Keratinocyte (primary cell): ENCODE results near the gene PLCL1. TPM values are rescaled to one million over a fixed set of nuclear protein-coding genes. Genes with fewer than 3 reads are reported as not detected.

Source experiments
- DNase-seq: peaks from one replicate; pipeline ENCODE4 v3.0.0-alpha.2; 2011; ENCODE audit warnings: low read depth, missing footprints, low spot score
- FAIRE-seq: peaks from 2 replicates; lab custom pipeline; 2011; peaks lifted over from hg19 to GRCh38; lab: Jason Lieb, UNC
- H2AFZ ChIP-seq: 2 replicates; pipeline ENCODE4 v1.6.0; 2012; ENCODE audit warnings: low read length, control low read depth, inconsistent platforms; ENCODE audit not compliant: control insufficient read depth
- H3K27ac ChIP-seq: 2 replicates; pipeline ENCODE4 v1.5.1; 2011; ENCODE audit warnings: low read length; ENCODE audit not compliant: control insufficient read depth, insufficient read depth
- H3K27me3 ChIP-seq: 3 replicates; pipeline ENCODE4 v1.6.0; 2011; ENCODE audit warnings: low read length; ENCODE audit not compliant: control insufficient read depth, insufficient read depth; ENCODE audit errors: extremely low read depth
- H3K36me3 ChIP-seq, 2 experiments: 2 replicates in 1 of 2; 3 replicates in 1 of 2; pipeline ENCODE4 v1.5.1; 2011; ENCODE audit warnings: low read length in 2 of 2, mild to moderate bottlenecking in 1 of 2; ENCODE audit not compliant: control insufficient read depth in 2 of 2, insufficient read depth in 2 of 2; ENCODE audit errors: extremely low read depth in 1 of 2
- H3K4me1 ChIP-seq: 3 replicates; pipeline ENCODE4 v1.5.1; 2011; ENCODE audit warnings: low read length; ENCODE audit not compliant: control insufficient read depth, insufficient read depth; ENCODE audit errors: extremely low read depth
- H3K4me2 ChIP-seq: 3 replicates; pipeline ENCODE4 v1.6.0; 2011; ENCODE audit warnings: low read depth, low read length; ENCODE audit not compliant: control insufficient read depth, insufficient read depth; ENCODE audit errors: extremely low read depth
- H3K4me3 ChIP-seq, 3 experiments: fragments of 200-600 bp in 1 of 3; sonication (generic) in 1 of 3; 2 replicates in 2 of 3; 3 replicates in 1 of 3; pipeline ENCODE4 v1.5.1; 2011 to 2016; ENCODE audit warnings: low read length in 3 of 3, mild to moderate bottlenecking in 3 of 3, control low read depth in 2 of 3, inconsistent platforms in 1 of 3, low read depth in 1 of 3, mixed read lengths in 1 of 3, mixed run types in 1 of 3, moderate library complexity in 1 of 3; ENCODE audit not compliant: control insufficient read depth in 2 of 3, insufficient read depth in 2 of 3; ENCODE audit errors: extremely low read depth in 1 of 3
- H3K79me2 ChIP-seq: 2 replicates; pipeline ENCODE4 v1.6.0; 2012; ENCODE audit warnings: low read length; ENCODE audit not compliant: control insufficient read depth, insufficient read depth
- H3K9ac ChIP-seq: 3 replicates; pipeline ENCODE4 v1.6.0; 2011; ENCODE audit warnings: low read length; ENCODE audit not compliant: control insufficient read depth, insufficient read depth; ENCODE audit errors: extremely low read depth
- H3K9me1 ChIP-seq: 3 replicates; pipeline ENCODE4 v1.6.0; 2011; ENCODE audit warnings: low read length; ENCODE audit not compliant: control insufficient read depth, insufficient read depth; ENCODE audit errors: extremely low read depth
- H3K9me3 ChIP-seq: 2 replicates; pipeline ENCODE4 v1.5.1; 2012; ENCODE audit warnings: low read depth, low read length; ENCODE audit not compliant: control insufficient read depth
- H4K20me1 ChIP-seq: 3 replicates; pipeline ENCODE4 v1.6.0; 2011; ENCODE audit warnings: low read length; ENCODE audit not compliant: control insufficient read depth, insufficient read depth; ENCODE audit errors: extremely low read depth
- CTCF ChIP-seq, 3 experiments: IDR thresholded peaks in 1 of 3; conservative IDR thresholded peaks in 1 of 3; optimal IDR thresholded peaks in 1 of 3; 2 replicates in 2 of 3; 3 replicates in 1 of 3; pipeline versions ENCODE3 to v1.5.1; 2011; ENCODE audit warnings: low read length in 3 of 3, mild to moderate bottlenecking in 3 of 3, moderate library complexity in 2 of 3, control low read depth in 1 of 3, inconsistent platforms in 1 of 3; ENCODE audit not compliant: insufficient read depth in 2 of 3; ENCODE audit errors: extremely low read depth in 1 of 3
- EZH2 ChIP-seq: IDR thresholded peaks from one replicate; pipeline ENCODE4 v1.6.1; 2012; ENCODE audit warnings: inconsistent platforms, mild to moderate bottlenecking, low read length, moderate library complexity
- dilution Hi-C: fragments of 300-500 bp; cut with MboI; formaldehyde crosslinking; loops from one replicate; pipeline ENCODE4 v1.7.0; 2020; ENCODE audit warnings: low sequenced_read_pairs; ENCODE audit not compliant: extremely low pct_ligation_motif_present
- polyA plus RNA-seq, 5 experiments: library from polyadenylated mRNA; depleted of rRNA in 3 of 5; stranded (reverse) in 3 of 5; stranded (forward) in 1 of 5; unstranded in 1 of 5; fragments of >200 nt; gene quantifications; 1 replicate in 1 of 5; 2 replicates in 3 of 5; 3 replicates in 1 of 5; pipeline versions ENCODE4 v1.2.1 to v1.2.3, GENCODE V29; 2011 to 2012; ENCODE audit warnings: missing spikeins in 2 of 5, low read depth in 1 of 5, low replicate concordance in 1 of 5

PLCL1 gene
- polyA plus RNA-seq, 1 donor (not counting 4 experiments of a cell fraction or from before 2014, with no cell fraction given): 0.01 TPM

- no peak overlapping the region for H2AFZ ChIP-seq
- dilution Hi-C loops: no loop called here
- TF ChIP-seq CTCF (optimal IDR thresholded peaks at IDR 0.05 in 1 of 3, IDR thresholded peaks at IDR 0.05 in 1 of 3, conservative IDR thresholded peaks at IDR 0.05 in 1 of 3; ENCODE audit: extremely low read depth in 1 of 3, insufficient read depth in 2 of 3, low read length in 3 of 3) (no peak), EZH2 (no peak)
Measured at GRCh38 chr2:198165289-198165688, 360.9 kb downstream of the PLCL1 start.

GRCh38 chr2:198167346-198167745, 363.0 kb downstream of the PLCL1 start:
- H3K9me1 ChIP-seq: no peaks in the 10 kb centered on the region
- FAIRE-seq (no peak), DNase-seq (no peak)
- no peak overlapping the region for H3K4me2 ChIP-seq
- dilution Hi-C loops: no loop called here
- H3K79me2 ChIP-seq: no peaks in the 10 kb centered on the region
- H4K20me1 ChIP-seq: no peaks in the 10 kb centered on the region
- H3K9ac ChIP-seq: no peak overlapping the region
- H3K36me3 ChIP-seq: no peaks in the 10 kb centered on the region
- H3K4me3 ChIP-seq: no peak overlapping the region
- H3K4me1 ChIP-seq: no peaks in the 10 kb centered on the region
- no peaks in the 10 kb centered on the region for H3K9me3 ChIP-seq
- H3K27ac ChIP-seq: no peak overlapping the region
- TF ChIP-seq CTCF (optimal IDR thresholded peaks at IDR 0.05 in 1 of 3, IDR thresholded peaks at IDR 0.05 in 1 of 3, conservative IDR thresholded peaks at IDR 0.05 in 1 of 3; ENCODE audit: extremely low read depth in 1 of 3, insufficient read depth in 2 of 3, low read length in 3 of 3) (no peak), EZH2 (no peak)
- H2AFZ ChIP-seq: no peak overlapping the region
- H3K27me3 ChIP-seq: no peaks in the 10 kb centered on the region

More at GRCh38 chr2:198165289-198165688, 360.9 kb downstream of the PLCL1 start:
- Histone ChIP-seq H3K9me1 (no peaks in the 10 kb centered on the region), H3K9ac (no peak overlapping the region), H3K9me3 (no peaks in the 10 kb centered on the region), H3K4me1 (no peaks in the 10 kb centered on the region), H3K4me3 (no peak overlapping the region), H3K79me2 (no peaks in the 10 kb centered on the region), H3K4me2 (no peak overlapping the region), H3K27ac (no peak overlapping the region), H3K27me3 (no peaks in the 10 kb centered on the region), H4K20me1 (no peaks in the 10 kb centered on the region), H3K36me3 (no peaks in the 10 kb centered on the region)
- DNase-seq (no peak), FAIRE-seq (no peak)
